H1 (cell line): ENCODE results near the gene GMFB. TPM values are rescaled to one million over a fixed set of nuclear protein-coding genes. Genes with fewer than 3 reads are reported as not detected.

Experiments
- CTCF ChIA-PET: fragments of 300-600 bp; sonication (Branson Sonifier 250); formaldehyde crosslinking; loops from one replicate; lab custom pipeline; 2021; ENCODE audit not compliant: partially characterized antibody; lab: Charles Lee
- POLR2A ChIA-PET: fragments of 300-600 bp; sonication (Branson Sonifier 250); formaldehyde crosslinking; loops from one replicate; lab custom pipeline; 2021; ENCODE audit warnings: inconsistent platforms; ENCODE audit not compliant: partially characterized antibody; lab: Charles Lee
- DNase-seq, 2 experiments: peaks; one replicate each; pipeline versions ENCODE4 v3.0.0 to v3.0.0-alpha.2; 2010 to 2022; ENCODE audit warnings: low spot score in 2 of 2, low read depth in 1 of 2, mixed read lengths in 1 of 2
- FAIRE-seq: peaks from 2 replicates; lab custom pipeline; 2011; peaks lifted over from hg19 to GRCh38; lab: Jason Lieb, UNC
- H2AFZ ChIP-seq: 2 replicates; pipeline ENCODE4 v1.8.1; 2012; ENCODE audit warnings: low read length, inconsistent platforms
- H2AK5ac ChIP-seq: 2 replicates; pipeline ENCODE4 v1.6.1; 2013; ENCODE audit warnings: low read depth, low read length
- H2BK120ac ChIP-seq: replicated peaks from 2 replicates; pipeline ENCODE3; 2013; ENCODE audit warnings: low read depth, low read length, inconsistent platforms
- H2BK12ac ChIP-seq: 2 replicates; pipeline ENCODE4 v1.6.1; 2013; ENCODE audit warnings: low read depth, low read length
- H2BK15ac ChIP-seq: 2 replicates; pipeline ENCODE4 v1.6.1; 2013; ENCODE audit warnings: low read length
- H2BK20ac ChIP-seq: 2 replicates; pipeline ENCODE4 v1.6.1; 2013; ENCODE audit warnings: low read length
- H2BK5ac ChIP-seq: 2 replicates; pipeline ENCODE4 v1.6.1; 2013; ENCODE audit warnings: low read depth, low read length
- H3K14ac ChIP-seq: 2 replicates; pipeline ENCODE4 v1.6.1; 2013; ENCODE audit warnings: inconsistent platforms; ENCODE audit not compliant: insufficient read length
- H3K18ac ChIP-seq: 2 replicates; pipeline ENCODE4 v1.6.1; 2013; ENCODE audit warnings: low read length; ENCODE audit errors: extremely low read depth
- H3K23ac ChIP-seq: 2 replicates; pipeline ENCODE4 v1.6.1; 2013; ENCODE audit warnings: inconsistent platforms; ENCODE audit not compliant: insufficient read length
- H3K23me2 ChIP-seq: 2 replicates; pipeline ENCODE4 v1.6.1; 2013; ENCODE audit warnings: low read depth, low read length
- H3K27ac ChIP-seq: 2 replicates; pipeline ENCODE4 v1.6.1; 2011; ENCODE audit warnings: low read depth, low read length, inconsistent platforms
- H3K27me3 ChIP-seq, 4 experiments: replicated peaks in 1 of 4; 1 replicate in 1 of 4; 2 replicates in 3 of 4; pipeline versions ENCODE4 v1.6.1 to v1.8.1; 2011 to 2013; ENCODE audit warnings: low read length in 3 of 4, mild to moderate bottlenecking in 3 of 4, inconsistent platforms in 2 of 4, mixed read lengths in 2 of 4, moderate library complexity in 1 of 4; ENCODE audit not compliant: control insufficient read depth in 3 of 4, insufficient read depth in 3 of 4; ENCODE audit errors: extremely low read depth in 1 of 4
- H3K36me3 ChIP-seq, 4 experiments: 2 replicates each; pipeline versions ENCODE4 v1.6.1 to v1.8.1; 2011 to 2013; ENCODE audit warnings: mild to moderate bottlenecking in 4 of 4, low read length in 3 of 4, moderate library complexity in 2 of 4, control low read depth in 1 of 4, inconsistent platforms in 1 of 4; ENCODE audit not compliant: insufficient read depth in 4 of 4, control insufficient read depth in 2 of 4
- H3K4ac ChIP-seq: replicated peaks from 2 replicates; pipeline ENCODE3; 2013; ENCODE audit warnings: low read length, low read depth, mixed read lengths, inconsistent platforms; ENCODE audit not compliant: insufficient read length
- H3K4me1 ChIP-seq, 4 experiments: replicated peaks in 1 of 4; 1 replicate in 1 of 4; 2 replicates in 3 of 4; pipeline versions ENCODE4 v1.6.1 to v1.8.1; 2011 to 2013; ENCODE audit warnings: low read length in 3 of 4, inconsistent platforms in 2 of 4, mixed read lengths in 1 of 4; ENCODE audit not compliant: insufficient read depth in 4 of 4, control insufficient read depth in 3 of 4
- H3K4me2 ChIP-seq, 2 experiments: 2 replicates each; pipeline versions ENCODE4 v1.6.1 to v1.8.1; 2011 to 2013; ENCODE audit warnings: low read depth in 2 of 2, low read length in 2 of 2, control low read depth in 1 of 2, inconsistent platforms in 1 of 2, mild to moderate bottlenecking in 1 of 2; ENCODE audit not compliant: insufficient read depth in 1 of 2
- H3K4me3 ChIP-seq, 4 experiments: fragments of 200-600, 300-600 bp in 1 of 4; sonication (generic), shearing (Covaris generic), sonication (Bioruptor Twin) in 1 of 4; 2 replicates each; pipeline versions ENCODE4 v1.5.1 to v1.8.1; 2011 to 2016; ENCODE audit warnings: low read length in 4 of 4, low read depth in 3 of 4, control low read depth in 2 of 4, inconsistent platforms in 2 of 4, mild to moderate bottlenecking in 2 of 4, mixed read lengths in 1 of 4, moderate library complexity in 1 of 4; ENCODE audit not compliant: insufficient read depth in 2 of 4; ENCODE audit errors: extremely low read depth in 1 of 4
- H3K56ac ChIP-seq: replicated peaks from 2 replicates; pipeline ENCODE3; 2013; ENCODE audit warnings: low read depth, mild to moderate bottlenecking, mixed read lengths, low read length, inconsistent platforms; ENCODE audit not compliant: insufficient read length
- H3K79me1 ChIP-seq: 2 replicates; pipeline ENCODE4 v1.6.1; 2013; ENCODE audit warnings: low read depth, low read length, control low read depth
- H3K79me2 ChIP-seq, 2 experiments: 2 replicates each; pipeline versions ENCODE4 v1.6.1 to v1.8.1; 2012 to 2013; ENCODE audit warnings: low read length in 2 of 2, mild to moderate bottlenecking in 2 of 2, inconsistent platforms in 1 of 2; ENCODE audit not compliant: insufficient read depth in 2 of 2, control insufficient read depth in 1 of 2
- H3K9ac ChIP-seq, 4 experiments: replicated peaks in 1 of 4; 1 replicate in 1 of 4; 2 replicates in 3 of 4; pipeline versions ENCODE4 v1.6.1 to v1.8.1; 2011 to 2013; ENCODE audit warnings: low read depth in 3 of 4, low read length in 3 of 4, control low read depth in 2 of 4, mild to moderate bottlenecking in 2 of 4, moderate library complexity in 2 of 4, inconsistent platforms in 1 of 4; ENCODE audit errors: extremely low read depth in 1 of 4
- H3K9me3 ChIP-seq, 2 experiments: 2 replicates each; pipeline versions ENCODE4 v1.6.1 to v1.8.1; 2012 to 2013; ENCODE audit warnings: mild to moderate bottlenecking in 2 of 2, moderate library complexity in 2 of 2, control low read depth in 1 of 2, inconsistent platforms in 1 of 2, low read depth in 1 of 2, low read length in 1 of 2, mixed read lengths in 1 of 2; ENCODE audit not compliant: insufficient read depth in 2 of 2
- H4K20me1 ChIP-seq, 2 experiments: replicated peaks in 1 of 2; 2 replicates each; pipeline versions ENCODE3 to v1.8.1; 2011 to 2013; ENCODE audit warnings: inconsistent platforms in 2 of 2, low read length in 2 of 2, mild to moderate bottlenecking in 1 of 2; ENCODE audit not compliant: insufficient read depth in 2 of 2, control insufficient read depth in 1 of 2
- H4K5ac ChIP-seq: 2 replicates; pipeline ENCODE4 v1.6.1; 2013; ENCODE audit warnings: low read length, low read depth, mixed read lengths, inconsistent platforms; ENCODE audit not compliant: insufficient read length
- H4K8ac ChIP-seq: 2 replicates; pipeline ENCODE4 v1.8.0; 2013; ENCODE audit warnings: mild to moderate bottlenecking, moderate library complexity, low read length, inconsistent platforms; ENCODE audit not compliant: insufficient read depth; ENCODE audit errors: extremely low read depth
- H4K91ac ChIP-seq: replicated peaks from 2 replicates; pipeline ENCODE3; 2013; ENCODE audit warnings: low read length, mixed read lengths, inconsistent platforms; ENCODE audit not compliant: insufficient read length
- HDAC2 ChIP-seq, 2 experiments: fragments of 300-600 bp in 1 of 2; sonication (generic) in 1 of 2; IDR thresholded peaks; 2 replicates each; pipeline ENCODE4 v1.6.1; 2011 to 2012; ENCODE audit warnings: low read depth in 2 of 2, low read length in 2 of 2, mild to moderate bottlenecking in 2 of 2, moderate library complexity in 2 of 2, borderline replicate concordance in 1 of 2, inconsistent platforms in 1 of 2
- HDAC6 ChIP-seq: IDR thresholded peaks from one replicate; pipeline ENCODE4 v1.7.1; 2012; ENCODE audit warnings: low read depth, mild to moderate bottlenecking, inconsistent platforms, low read length, moderate library complexity
- KDM1A ChIP-seq: fragments of 200-600, 300-600 bp; sonication (generic); IDR thresholded peaks from 2 replicates; pipeline ENCODE4 v1.7.1; 2016; ENCODE audit warnings: mild to moderate bottlenecking, low read length, borderline replicate concordance
- SP4 ChIP-seq: IDR thresholded peaks from 2 replicates; pipeline ENCODE4 v1.6.1; 2012; ENCODE audit warnings: low read length, inconsistent platforms
- WGBS, 2 experiments: shearing (Covaris generic) in 1 of 2; methylation state at CpG; one replicate each; pipeline versions ENCODE4 v1.1.6 to v1.1.7; 2013 to 2015; ENCODE audit warnings: low lambda C conversion rate in 2 of 2, mixed read lengths in 2 of 2, inconsistent platforms in 1 of 2, low coverage in 1 of 2, missing lambda C conversion rate in 1 of 2; ENCODE audit not compliant: insufficient replicate concordance in 2 of 2, insufficient coverage in 1 of 2, insufficient read length in 1 of 2; ENCODE audit errors: extremely low coverage in 1 of 2, missing lambda C conversion rate in 1 of 2; 5-methylcytosine and 5-hydroxymethylcytosine counted together
- polyA plus RNA-seq, 7 experiments: library from polyadenylated mRNA; depleted of rRNA in 3 of 7; stranded (reverse) in 5 of 7; unstranded in 2 of 7; fragments of >200 nt in 5 of 7; fragments of 200-250 nt in 2 of 7; gene quantifications; 1 replicate in 5 of 7; 2 replicates in 1 of 7; 4 replicates in 1 of 7; pipeline versions ENCODE4 v1.2.1 to v1.2.3, GENCODE V29; 2011 to 2013; ENCODE audit warnings: missing spikeins in 2 of 7, mixed read lengths in 2 of 7
- total RNA-seq: library from RNA; stranded (reverse); fragmentation: NEBNext Ultra II Directional; extraction: Animal tissue kit (Norgen Biotek cat#: 25700); gene quantifications from 2 replicates; pipeline ENCODE4 v1.2.1, GENCODE V29; 2021

Gene GMFB
- total and polyA plus RNA-seq, 2 of the 8 experiments (the other 6 are each of a cell fraction or from before 2014, with no cell fraction given), result 17.9 to 77.3 TPM

DNA sequence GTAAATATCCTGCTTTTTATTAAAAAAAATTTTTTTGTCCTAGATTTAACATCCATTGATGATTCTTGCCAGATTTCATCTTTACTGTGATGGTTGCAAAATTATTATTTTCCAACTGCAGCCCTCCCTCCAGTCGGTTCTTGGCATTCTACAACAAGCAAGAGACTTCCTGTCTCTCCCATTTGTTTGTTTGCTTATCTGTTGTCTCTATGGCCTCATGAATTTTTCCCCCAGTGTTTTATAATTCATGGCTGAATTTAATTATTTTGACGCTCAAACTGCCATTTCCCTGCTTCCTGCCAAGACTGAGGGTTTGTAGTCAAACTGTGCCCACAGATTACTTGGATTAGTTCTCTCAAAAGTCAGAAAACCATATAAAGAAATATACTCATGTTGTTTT, 46.9 kb upstream of the GMFB start:
- no peak for DNase-seq
- Histone ChIP-seq H3K27me3 (no peaks in the 10 kb centered on the region), H3K36me3 (peaks cover 0 to 16% (median 5%) of the 10 kb centered on the region in 4 experiments; a peak in 4 of 8 replicates), H2BK5ac (no peak overlapping the region), H4K5ac (no peak overlapping the region), H3K4me2 (peak overlapping the region in 1 of 2 experiments; percentile 12; a peak in 1 of 4 replicates), H2BK120ac (no peak overlapping the region), H3K4me3 (no peak overlapping the region), H4K20me1 (peaks cover 0 to 1% of the 10 kb centered on the region in 2 experiments), H2BK20ac (no peak overlapping the region), H3K27ac (no peak overlapping the region), H2BK15ac (no peak overlapping the region), H3K23ac (no peak overlapping the region), H3K56ac (no peak overlapping the region), H3K79me2 (no peaks in the 10 kb centered on the region), H4K8ac (no peak overlapping the region), H3K4me1 (peaks cover 0 to 3% (median 0%) of the 10 kb centered on the region in 4 experiments; a peak in 1 of 7 replicates), H3K23me2 (no peaks in the 10 kb centered on the region), H3K4ac (no peak overlapping the region), H4K91ac (no peak overlapping the region), H3K9me3 (no peaks in the 10 kb centered on the region), H3K9ac (no peak overlapping the region), H3K18ac (no peak overlapping the region), H2AFZ (no peak overlapping the region), H3K79me1 (no peaks in the 10 kb centered on the region), H3K14ac (no peak overlapping the region), H2AK5ac (no peak overlapping the region), H2BK12ac (no peak overlapping the region)
- no peak for FAIRE-seq
- WGBS, 2 experiments, result 48% methylated on average over 2 of the region's 2 CpGs; no CpG with 5 or more reads in 1 of the 2 experiments
- TF ChIP-seq SP4, result no peak
- TF ChIP-seq HDAC2 (IDR thresholded peaks at IDR 0.05; ENCODE audit: borderline replicate concordance in 1 of 2, low read depth in 2 of 2, low read length in 2 of 2), result no peak
- no peak for TF ChIP-seq HDAC6
- TF ChIP-seq KDM1A, result no peak
- CTCF ChIA-PET, result interaction anchor here (1.1 kb wide), 1 partner anchor 279 kb away, joined by 3 read pairs; no protein-coding TSS in a partner anchor
- POLR2A ChIA-PET, result interaction anchor here (0.6 kb wide), 1 partner anchor 45 kb away, joined by 3 read pairs; no protein-coding TSS in a partner anchor
